ENCODE data around the gene CC2D1B.
A peak's percentile ranks its signal among the peaks of the same experiment; 100 is the strongest.
"Not testable (repeated sequence)": the region's sequence is repeated elsewhere in the genome, so short reads cannot be mapped to it uniquely, and the experiment has no call there.

CC2D1B gene

GRCh38 chr1:52385376-52385775 lies 19.4 kb upstream of the CC2D1B start:
- H3K4me3 ChIP-seq (ENCODE audit: low read depth, low read length), result no peak overlapping the region
- no peak for DNase-seq (ENCODE audit: low read depth, low spot score)
- ChIA-PET POLR2A (no interaction called here), CTCF (no interaction called here)
- TF ChIP-seq, protein P1, sequence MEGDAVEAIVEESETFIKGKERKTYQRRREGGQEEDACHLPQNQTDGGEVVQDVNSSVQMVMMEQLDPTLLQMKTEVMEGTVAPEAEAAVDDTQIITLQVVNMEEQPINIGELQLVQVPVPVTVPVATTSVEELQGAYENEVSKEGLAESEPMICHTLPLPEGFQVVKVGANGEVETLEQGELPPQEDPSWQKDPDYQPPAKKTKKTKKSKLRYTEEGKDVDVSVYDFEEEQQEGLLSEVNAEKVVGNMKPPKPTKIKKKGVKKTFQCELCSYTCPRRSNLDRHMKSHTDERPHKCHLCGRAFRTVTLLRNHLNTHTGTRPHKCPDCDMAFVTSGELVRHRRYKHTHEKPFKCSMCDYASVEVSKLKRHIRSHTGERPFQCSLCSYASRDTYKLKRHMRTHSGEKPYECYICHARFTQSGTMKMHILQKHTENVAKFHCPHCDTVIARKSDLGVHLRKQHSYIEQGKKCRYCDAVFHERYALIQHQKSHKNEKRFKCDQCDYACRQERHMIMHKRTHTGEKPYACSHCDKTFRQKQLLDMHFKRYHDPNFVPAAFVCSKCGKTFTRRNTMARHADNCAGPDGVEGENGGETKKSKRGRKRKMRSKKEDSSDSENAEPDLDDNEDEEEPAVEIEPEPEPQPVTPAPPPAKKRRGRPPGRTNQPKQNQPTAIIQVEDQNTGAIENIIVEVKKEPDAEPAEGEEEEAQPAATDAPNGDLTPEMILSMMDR (IDR thresholded peaks at IDR 0.05; ENCODE audit: insufficient read depth, low read length, missing control alignments), result no peak

DNA sequence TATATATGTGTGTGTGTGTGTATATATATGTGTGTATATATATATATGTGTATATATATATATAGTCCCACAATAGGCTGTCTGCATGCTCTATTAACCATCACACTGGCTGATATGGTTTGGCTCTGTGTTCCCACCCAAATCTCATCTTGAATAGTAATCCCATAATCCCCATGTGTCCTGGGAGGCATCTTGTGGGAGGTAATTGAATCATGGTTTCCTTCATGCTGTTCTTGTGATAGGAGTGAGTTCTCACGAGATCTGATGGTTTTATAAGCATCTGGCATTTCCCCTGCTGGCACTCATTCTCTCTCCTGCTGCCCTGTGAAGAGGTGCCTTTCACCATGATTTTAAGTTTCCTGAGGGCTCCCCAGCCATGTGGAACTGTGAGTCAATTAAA lies 3.8 kb upstream of the CC2D1B start:
- H3K4me3 ChIP-seq (ENCODE audit: low read depth, low read length); POLR2A ChIA-PET; DNase-seq (ENCODE audit: low read depth, low spot score); CTCF ChIA-PET: not testable (repeated sequence)

DNA sequence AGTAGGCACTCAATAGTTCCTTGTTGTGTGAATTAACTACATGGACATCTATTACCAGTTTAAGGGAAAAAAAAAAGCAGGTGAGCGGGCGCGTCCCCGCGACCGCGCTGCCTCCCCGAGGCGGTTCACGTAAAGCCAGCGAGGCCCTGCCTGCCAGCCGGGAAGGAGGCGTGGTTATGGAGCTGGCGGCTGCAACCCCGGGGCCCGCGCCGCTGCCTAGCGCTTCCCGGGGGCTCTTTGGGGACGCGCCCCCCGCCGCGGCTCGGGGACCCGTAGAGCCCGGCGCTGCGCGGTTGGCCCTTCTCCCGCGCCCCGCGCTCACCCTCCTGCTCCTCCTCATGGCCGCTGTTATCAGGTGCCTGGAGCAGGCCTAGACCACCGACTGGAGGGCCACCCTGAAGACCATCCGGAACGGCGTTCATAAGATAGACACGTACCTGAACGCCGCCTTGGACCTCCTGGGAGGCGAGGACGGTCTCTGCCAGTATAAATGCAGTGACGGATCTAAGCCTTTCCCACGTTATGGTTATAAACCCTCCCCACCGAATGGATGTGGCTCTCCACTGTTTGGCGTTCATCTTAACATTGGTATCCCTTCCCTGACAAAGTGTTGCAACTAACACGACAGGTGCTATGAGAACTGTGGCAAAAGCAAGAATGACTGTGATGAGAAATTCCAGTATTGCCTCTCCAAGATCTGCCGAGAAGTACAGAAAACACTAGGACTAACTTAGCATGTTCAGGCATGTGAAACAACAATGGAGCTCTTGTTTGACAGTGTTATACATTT lies 2.6 kb upstream of the CC2D1B start:
- no peak for DNase-seq (ENCODE audit: low read depth, low spot score)
- H3K4me3 ChIP-seq (ENCODE audit: low read depth, low read length), result peak overlapping the region; percentile 48
- CTCF ChIA-PET, result interaction anchor here (0.5 to 1.0 kb wide), 4 partner anchors 8 to 301 kb away, joined by 3 to 5 read pairs (median 4); no protein-coding TSS in a partner anchor
- POLR2A ChIA-PET, result interaction anchor here (0.7 kb wide), 1 partner anchor 41 kb away, joined by 3 read pairs; no protein-coding TSS in a partner anchor
- TF ChIP-seq, protein P1 (IDR thresholded peaks at IDR 0.05; ENCODE audit: insufficient read depth, low read length, missing control alignments), result peak; percentile 15

DNA sequence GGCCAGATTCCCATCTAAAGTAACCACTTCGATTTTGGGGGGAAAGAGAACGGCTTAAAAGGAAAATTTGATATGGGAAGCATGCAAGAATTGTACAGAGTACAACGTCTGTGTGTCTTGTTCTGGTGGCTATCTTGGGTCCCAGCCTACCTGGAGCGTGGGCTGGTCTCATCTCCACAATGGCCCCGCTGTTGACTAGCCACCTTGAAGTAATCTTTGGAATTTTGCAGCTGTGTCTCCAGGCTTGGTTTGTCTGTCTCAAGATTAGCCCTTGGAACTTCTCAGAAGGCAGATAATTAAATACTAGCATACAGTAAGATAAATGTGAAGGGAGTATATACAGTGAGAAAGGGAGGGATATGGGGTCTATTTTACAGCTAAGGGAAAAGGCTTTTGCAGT lies 1.3 kb upstream of the CC2D1B start:
- TF ChIP-seq, protein P1 (IDR thresholded peaks at IDR 0.05; ENCODE audit: insufficient read depth, low read length, missing control alignments), result no peak
- CTCF ChIA-PET, result interaction anchor here (1.0 to 1.3 kb wide), 2 partner anchors 9 to 28 kb away, joined by 3 to 4 read pairs; no protein-coding TSS in a partner anchor
- DNase-seq (ENCODE audit: low read depth, low spot score), result no peak
- H3K4me3 ChIP-seq (ENCODE audit: low read depth, low read length), result no peak overlapping the region
- POLR2A ChIA-PET, result no interaction called here

GRCh38 chr1:52366517-52366827 lies 467 bp upstream of the CC2D1B start:
- CTCF ChIA-PET, result interaction anchor here (0.9 to 1.6 kb wide), 3 partner anchors 27 to 320 kb away, joined by 3 to 6 read pairs (median 4); no protein-coding TSS in a partner anchor
- POLR2A ChIA-PET, result interaction anchor here (1.0 kb wide), 1 partner anchor 18 kb away, joined by 3 read pairs; no protein-coding TSS in a partner anchor
- TF ChIP-seq, protein P1 (IDR thresholded peaks at IDR 0.05; ENCODE audit: insufficient read depth, low read length, missing control alignments), result no peak
- DNase-seq (ENCODE audit: low read depth, low spot score), result no peak
- peak overlapping the region; percentile 88 for H3K4me3 ChIP-seq (ENCODE audit: low read depth, low read length)

GRCh38 chr1:52365071-52365745 lies 797 bp downstream of the CC2D1B start:
- CTCF ChIA-PET, result interaction anchor here (1.3 to 2.1 kb wide), 5 partner anchors 9 to 322 kb away, joined by 3 to 6 read pairs (median 5); no protein-coding TSS in a partner anchor
- H3K4me3 ChIP-seq (ENCODE audit: low read depth, low read length), result peak overlapping the region; percentile 88
- POLR2A ChIA-PET, result interaction anchor here (0.5 to 1.4 kb wide), 5 partner anchors 11 to 380 kb away, joined by 3 to 5 read pairs (median 3); no protein-coding TSS in a partner anchor
- DNase-seq (ENCODE audit: low read depth, low spot score), result no peak
- TF ChIP-seq, protein P1 (IDR thresholded peaks at IDR 0.05; ENCODE audit: insufficient read depth, low read length, missing control alignments), result no peak
